ENCODE measurements around the gene SCFD1.
"Not testable (repeated sequence)": the region's sequence is repeated elsewhere in the genome, so short reads cannot be mapped to it uniquely, and the experiment has no call there.

SCFD1 gene

GRCh38 chr14:30680776-30681175 is 58.7 kb downstream of the SCFD1 start:
- FAIRE-seq = not testable (repeated sequence)

- peak; percentile 85 for FAIRE-seq
Observed at GRCh38 chr14:30681752-30682355, 59.7 kb downstream of the SCFD1 start.

GRCh38 chr14:30690487-30691355 is 68.6 kb downstream of the SCFD1 start:
- not testable (repeated sequence) for FAIRE-seq

GRCh38 chr14:30691751-30692398 is 69.8 kb downstream of the SCFD1 start:
- no peak for FAIRE-seq

GRCh38 chr14:30692669-30693068 is 70.5 kb downstream of the SCFD1 start:
- no peak for FAIRE-seq

GRCh38 chr14:30698463-30698862 is 76.3 kb downstream of the SCFD1 start:
- no peak for FAIRE-seq

- no peak for FAIRE-seq
Observed at GRCh38 chr14:30706704-30707103, 84.6 kb downstream of the SCFD1 start.

GRCh38 chr14:30708157-30708556 is 86.0 kb downstream of the SCFD1 start:
- no peak for FAIRE-seq

GRCh38 chr14:30709201-30709600 is 87.1 kb downstream of the SCFD1 start:
- FAIRE-seq = no peak

- FAIRE-seq = no peak
Observed at GRCh38 chr14:30710876-30711275, 88.8 kb downstream of the SCFD1 start.

GRCh38 chr14:30719137-30719536 is 97.0 kb downstream of the SCFD1 start:
- no peak for FAIRE-seq

GRCh38 chr14:30725763-30726162 is 103.6 kb downstream of the SCFD1 start:
- no peak for FAIRE-seq

- FAIRE-seq = no peak
Observed at GRCh38 chr14:30728471-30728870, 106.4 kb downstream of the SCFD1 start.

GRCh38 chr14:30737916-30738315 is 115.8 kb downstream of the SCFD1 start:
- FAIRE-seq = no peak

- no peak for FAIRE-seq
Observed at GRCh38 chr14:30738978-30739377, 116.9 kb downstream of the SCFD1 start.

- FAIRE-seq = no peak
Observed at GRCh38 chr14:30748343-30748742, 126.2 kb downstream of the SCFD1 start.

- no peak for FAIRE-seq
Observed at GRCh38 chr14:30751646-30752416, 129.7 kb downstream of the SCFD1 start.

GRCh38 chr14:30753452-30753851 is 131.3 kb downstream of the SCFD1 start:
- no peak for FAIRE-seq

GRCh38 chr14:30754778-30755177 is 132.7 kb downstream of the SCFD1 start:
- no peak for FAIRE-seq

GRCh38 chr14:30756594-30756993 is 134.5 kb downstream of the SCFD1 start:
- FAIRE-seq = no peak

- FAIRE-seq = no peak
Observed at GRCh38 chr14:30757082-30757481, 135.0 kb downstream of the SCFD1 start.

- FAIRE-seq = no peak
Observed at GRCh38 chr14:30759172-30760125, 137.3 kb downstream of the SCFD1 start.
